ENCODE data around the gene CYP3A7.

- TF ChIP-seq GATA2 (IDR thresholded peaks at IDR 0.05; ENCODE audit: low read depth, low read length) (no peak), GATA3 (IDR thresholded peaks at IDR 0.05; ENCODE audit: low read depth, low read length) (no peak)
Observed at GRCh38 chr7:99679032-99679399, 56.0 kb downstream of the CYP3A7 start.
